WTC11 (cell line): ENCODE data around the gene STK38L.

Source experiments
- NR2C2 ChIP-seq: sonication (generic); formaldehyde crosslinking; IDR thresholded peaks from 2 replicates; pipeline ENCODE4 v1.8.0; 2022; ENCODE audit warnings: mild to moderate bottlenecking, missing genetic modification reagents
- SOX15 ChIP-seq: fragments of 250-450 bp; sonication (Bioruptor Pico); IDR thresholded peaks from 2 replicates; pipeline ENCODE4 v1.9.0; 2021; ENCODE audit warnings: mild to moderate bottlenecking

DNA sequence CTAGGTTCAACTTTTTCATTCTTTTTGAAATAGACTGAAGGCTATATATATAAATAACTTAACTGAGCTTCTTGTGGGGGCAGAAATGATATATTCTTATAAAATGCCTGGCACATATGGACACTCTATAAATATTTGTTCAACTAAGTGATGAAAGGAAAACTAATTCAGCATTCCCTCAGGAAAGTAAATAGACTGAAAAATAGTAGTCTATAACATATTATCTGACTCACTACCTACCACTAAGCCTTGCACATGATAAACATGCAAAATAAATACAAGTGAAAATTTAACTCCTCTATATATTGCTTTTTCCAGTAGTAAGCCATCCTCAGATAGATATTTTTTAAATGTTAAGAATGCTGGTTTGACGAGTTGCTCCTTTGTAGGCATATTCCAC, 72.9 kb downstream of the STK38L start:
- no peak for TF ChIP-seq SOX15 (CRISPR knock-in tag)
- TF ChIP-seq NR2C2 = no peak
